C4-2B (cell line): ENCODE measurements around the gene GRIA4.

ENCODE experiments used
- H3K27ac ChIP-seq: fragments of 450-650 bp; 2 replicates; pipeline ENCODE4 v1.5.1; 2017
- CTCF ChIP-seq: fragments of 450-650 bp; conservative IDR thresholded peaks from 2 replicates; pipeline ENCODE4 v1.5.1; 2017; ENCODE audit warnings: mild to moderate bottlenecking
- ZFX ChIP-seq: fragments of 450-650 bp; IDR thresholded peaks from 2 replicates; pipeline ENCODE4 v1.6.1; 2017

GRIA4 gene

DNA sequence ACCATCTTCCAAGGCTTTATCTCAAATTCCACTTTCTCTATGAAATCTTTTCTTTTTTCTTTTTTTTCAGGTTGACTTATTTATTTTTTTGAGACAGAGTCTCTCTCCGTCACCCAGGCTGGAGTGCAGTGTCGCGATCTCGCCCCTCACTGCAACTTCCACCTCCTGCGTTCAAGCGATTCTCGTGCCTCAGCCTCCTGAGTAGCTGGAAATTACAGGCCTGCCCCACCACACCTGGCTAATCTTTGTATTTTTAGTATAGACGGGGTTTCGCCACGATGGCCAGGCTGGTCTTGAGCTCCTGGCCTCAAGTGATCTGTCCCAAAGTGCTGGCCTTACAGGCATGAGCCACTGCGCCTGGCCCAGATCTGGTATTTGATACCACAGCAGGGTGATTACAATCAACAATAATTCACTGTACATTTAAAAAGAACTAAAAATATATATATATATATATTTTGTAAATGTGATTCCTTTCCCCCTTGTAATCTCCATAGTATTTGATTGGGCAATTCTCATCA is 290.7 kb downstream of the GRIA4 start:
- H3K27ac ChIP-seq = no peak overlapping the region
- TF ChIP-seq CTCF = no peak
- no peak for TF ChIP-seq ZFX

GRCh38 chr11:105903113-105903512 is 293.2 kb downstream of the GRIA4 start:
- TF ChIP-seq ZFX = no peak
- TF ChIP-seq CTCF = no peak
- no peak overlapping the region for H3K27ac ChIP-seq

DNA sequence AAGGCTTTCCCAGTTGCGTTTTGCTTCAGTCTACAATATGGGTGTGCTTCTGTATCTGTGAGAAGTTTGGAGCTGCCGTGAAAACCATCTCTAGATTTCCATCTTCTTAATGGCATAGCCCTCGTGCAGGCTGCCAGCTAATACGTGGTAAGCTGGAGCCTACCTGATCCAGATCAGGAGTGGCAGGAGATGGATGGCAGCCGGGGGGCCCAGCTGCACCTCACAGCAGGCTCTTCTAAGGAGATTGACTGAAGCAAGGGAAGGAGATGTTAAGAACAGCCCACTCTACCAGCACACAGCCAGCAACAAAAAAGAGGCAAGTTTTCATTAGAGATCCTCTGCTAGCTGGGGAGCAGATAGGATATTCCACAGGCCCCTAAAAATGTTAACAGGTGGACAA is 296.6 kb downstream of the GRIA4 start:
- no peak for TF ChIP-seq ZFX
- no peak for TF ChIP-seq CTCF
- no peak overlapping the region for H3K27ac ChIP-seq

- H3K27ac ChIP-seq = no peak overlapping the region
- TF ChIP-seq ZFX (no peak), CTCF (no peak)
Observed at GRCh38 chr11:105907319-105907718, 297.4 kb downstream of the GRIA4 start.

- no peak overlapping the region for H3K27ac ChIP-seq
- TF ChIP-seq ZFX (no peak), CTCF (no peak)
Observed at GRCh38 chr11:105910095-105910715, 300.3 kb downstream of the GRIA4 start.

GRCh38 chr11:105911454-105911853 is 301.6 kb downstream of the GRIA4 start:
- no peak for TF ChIP-seq CTCF
- no peak for TF ChIP-seq ZFX
- no peak overlapping the region for H3K27ac ChIP-seq

- TF ChIP-seq CTCF (no peak), ZFX (no peak)
- no peak overlapping the region for H3K27ac ChIP-seq
Observed at GRCh38 chr11:105912666-105913065, 302.8 kb downstream of the GRIA4 start.
